Measurements from ENCODE around the gene TMEM131.

DNA sequence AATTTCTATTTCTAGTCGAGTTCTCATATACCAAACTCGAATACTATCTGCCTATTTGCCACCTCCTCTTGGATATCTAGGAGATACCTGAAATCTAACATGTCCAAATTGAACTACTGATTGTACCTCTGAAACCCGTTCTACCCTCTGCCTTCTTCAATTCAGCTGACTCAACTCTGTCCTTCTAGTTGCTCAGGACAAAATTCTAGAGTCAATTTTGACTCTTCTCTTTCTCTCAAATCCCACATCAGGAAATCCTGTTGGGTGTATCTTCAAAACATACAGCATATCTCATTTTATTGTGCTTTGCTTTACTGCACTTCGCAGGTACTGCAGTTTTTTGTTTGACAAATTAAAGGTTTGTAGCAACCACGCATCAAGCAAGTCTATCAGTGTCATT, 144.6 kb downstream of the TMEM131 start:
- TF ChIP-seq POLR2A (IDR thresholded peaks at IDR 0.05) (no peak), CTCF (IDR thresholded peaks at IDR 0.05) (no peak)

All from heart left ventricle (tissue), 13 donors.